ENCODE data around the gene ATP2C2. TPM values are rescaled to one million over a fixed set of nuclear protein-coding genes. Genes with fewer than 3 reads are reported as not detected.
"Not testable (repeated sequence)": the region's sequence is repeated elsewhere in the genome, so short reads cannot be mapped to it uniquely, and the experiment has no call there.

The ATP2C2 gene
- total RNA-seq, 1 donor, result under 0.01 TPM

- no peak for DNase-seq (ENCODE audit: low read depth in 2 of 3, low spot score in 2 of 3)
Observed at GRCh38 chr16:84414789-84415326, 46.5 kb downstream of the ATP2C2 start.

- no peak for DNase-seq (ENCODE audit: low read depth in 2 of 3, low spot score in 2 of 3)
Observed at GRCh38 chr16:84416407-84417321, 48.3 kb downstream of the ATP2C2 start.

GRCh38 chr16:84418056-84418849, 49.9 kb downstream of the ATP2C2 start:
- DNase-seq (ENCODE audit: low read depth in 2 of 3, low spot score in 2 of 3), result no peak

GRCh38 chr16:84419730-84420129, 51.4 kb downstream of the ATP2C2 start:
- DNase-seq (ENCODE audit: low read depth in 2 of 3, low spot score in 2 of 3), result no peak

DNA sequence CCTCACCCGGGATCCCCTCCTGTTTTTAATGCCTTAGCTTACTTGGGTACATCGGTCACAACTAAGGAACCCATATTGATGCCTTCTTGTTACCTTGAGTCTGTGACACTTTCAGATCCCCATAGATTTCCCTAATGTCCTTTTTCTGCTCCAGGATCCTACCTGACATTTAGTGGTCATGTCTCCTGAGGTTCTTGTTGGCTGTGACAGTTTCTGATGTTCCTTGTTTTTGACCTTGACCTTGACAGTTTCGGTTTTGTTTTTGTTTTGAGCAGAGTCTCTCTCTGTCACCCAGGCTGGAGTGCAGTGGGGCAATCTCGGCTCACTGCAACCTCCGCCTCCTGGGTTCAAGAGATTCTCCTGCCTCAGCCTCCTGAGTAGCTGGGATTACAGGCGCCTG, 52.2 kb downstream of the ATP2C2 start:
- DNase-seq (ENCODE audit: low read depth in 2 of 3, low spot score in 2 of 3), result not testable (repeated sequence)

GRCh38 chr16:84421081-84421937, 53.0 kb downstream of the ATP2C2 start:
- DNase-seq (ENCODE audit: low read depth in 2 of 3, low spot score in 2 of 3), result no peak

DNA sequence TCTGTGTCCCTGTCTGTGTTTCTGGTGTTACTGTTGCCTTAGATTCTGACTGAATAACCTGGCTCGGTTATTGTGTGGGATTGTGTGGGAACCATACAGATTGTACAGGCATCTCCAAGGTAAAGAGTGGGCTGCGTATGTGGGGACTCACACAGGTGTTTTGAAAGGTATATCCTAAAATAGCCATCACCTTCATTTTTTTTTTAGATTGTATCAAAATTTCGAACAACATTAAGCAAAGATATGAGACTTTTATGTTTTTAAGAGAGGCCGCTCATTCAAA, 53.5 kb downstream of the ATP2C2 start:
- no peak for DNase-seq (ENCODE audit: low read depth in 2 of 3, low spot score in 2 of 3)

- peak in 2 of 3 donors; percentile 8 to 27 for DNase-seq (ENCODE audit: low read depth in 2 of 3, low spot score in 2 of 3)
Observed at GRCh38 chr16:84423416-84423837, 55.1 kb downstream of the ATP2C2 start.

GRCh38 chr16:84425696-84426095, 57.4 kb downstream of the ATP2C2 start:
- no peak for DNase-seq (ENCODE audit: low read depth in 2 of 3, low spot score in 2 of 3)

DNA sequence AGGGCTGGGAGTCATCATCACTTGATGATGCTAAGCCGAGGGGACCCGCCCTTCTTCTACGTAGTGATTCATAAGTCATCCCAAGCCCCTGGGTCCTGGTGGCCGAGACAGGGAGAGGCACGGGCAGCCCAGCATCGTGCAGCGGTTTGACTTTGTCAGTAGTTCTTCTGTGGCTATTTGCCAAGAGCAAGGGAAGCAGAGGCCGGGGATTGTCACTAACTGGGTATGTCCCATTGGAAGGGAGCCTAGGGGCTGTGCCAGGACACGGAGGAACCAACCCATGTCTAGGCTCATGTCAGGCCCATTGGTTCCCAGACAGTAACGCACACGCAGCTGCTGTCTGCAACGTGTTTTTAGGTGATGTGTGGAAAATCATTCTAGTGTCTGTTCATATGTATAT, 58.5 kb downstream of the ATP2C2 start:
- DNase-seq (ENCODE audit: low read depth in 2 of 3, low spot score in 2 of 3), result no peak

DNA sequence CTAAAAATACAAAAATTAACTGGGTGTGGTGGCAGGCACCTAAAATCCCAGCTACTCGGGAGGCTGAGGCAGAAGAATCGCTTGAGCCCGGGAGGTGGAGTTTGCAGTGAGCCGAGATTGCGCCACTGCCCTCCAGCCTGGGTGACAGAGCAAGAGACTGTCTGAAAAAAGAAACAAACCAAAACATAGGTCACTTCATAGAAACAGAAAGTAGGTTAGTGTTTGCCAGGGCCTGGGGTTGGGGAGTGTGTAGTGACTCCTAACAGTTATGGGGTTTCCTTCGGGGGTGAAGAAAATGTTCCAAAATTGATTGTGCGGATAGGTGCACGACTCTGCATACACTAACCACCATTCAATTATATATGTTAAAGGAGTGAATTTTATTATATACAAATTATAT, 59.2 kb downstream of the ATP2C2 start:
- no peak for DNase-seq (ENCODE audit: low read depth in 2 of 3, low spot score in 2 of 3)

DNA sequence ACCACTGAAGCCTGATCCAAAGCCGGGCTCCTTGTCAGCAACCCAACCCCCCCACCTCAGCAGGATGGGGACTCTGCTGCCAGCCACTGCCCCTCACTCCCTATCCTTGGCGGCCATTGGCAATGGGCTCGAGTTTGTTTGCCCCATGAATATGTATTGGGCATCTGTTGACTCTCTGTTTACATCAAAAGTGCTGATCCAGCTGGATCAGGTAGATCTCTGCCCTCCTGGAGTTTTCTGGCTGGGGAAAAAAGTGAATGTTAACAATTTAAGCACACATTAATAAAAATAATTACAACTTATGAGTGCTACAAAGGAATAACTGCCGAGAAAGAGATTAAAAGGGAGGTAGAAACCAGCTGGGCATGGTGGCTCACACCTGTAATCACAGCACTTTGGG, 62.5 kb downstream of the ATP2C2 start:
- DNase-seq (ENCODE audit: low read depth in 2 of 3, low spot score in 2 of 3), result no peak

DNA sequence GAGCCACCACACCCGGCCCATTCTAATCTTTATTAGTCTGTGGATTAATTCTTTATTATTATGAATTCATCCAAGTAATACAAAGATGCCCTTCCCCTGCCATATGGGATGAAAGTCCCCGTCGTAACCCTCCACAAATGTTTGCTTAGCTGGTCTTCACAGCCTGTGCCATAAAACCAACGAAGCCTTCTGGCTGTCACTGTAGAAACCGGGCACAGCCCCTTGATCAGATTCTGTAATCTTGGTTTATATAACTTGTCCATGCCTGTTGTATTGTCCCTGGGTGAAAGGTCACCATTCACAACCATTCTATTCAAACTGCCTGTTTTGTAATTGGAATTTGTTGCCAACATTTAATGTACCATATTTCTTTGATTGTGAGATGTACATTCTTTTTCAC, 66.5 kb downstream of the ATP2C2 start:
- no peak for DNase-seq (ENCODE audit: low read depth in 2 of 3, low spot score in 2 of 3)

GRCh38 chr16:84436196-84436595, 67.9 kb downstream of the ATP2C2 start:
- DNase-seq (ENCODE audit: low read depth in 2 of 3, low spot score in 2 of 3), result no peak

GRCh38 chr16:84438971-84439696, 70.8 kb downstream of the ATP2C2 start:
- DNase-seq (ENCODE audit: low read depth in 2 of 3, low spot score in 2 of 3), result no peak

- DNase-seq (ENCODE audit: low read depth in 2 of 3, low spot score in 2 of 3), result no peak
Observed at GRCh38 chr16:84442416-84443145, 74.2 kb downstream of the ATP2C2 start.

DNA sequence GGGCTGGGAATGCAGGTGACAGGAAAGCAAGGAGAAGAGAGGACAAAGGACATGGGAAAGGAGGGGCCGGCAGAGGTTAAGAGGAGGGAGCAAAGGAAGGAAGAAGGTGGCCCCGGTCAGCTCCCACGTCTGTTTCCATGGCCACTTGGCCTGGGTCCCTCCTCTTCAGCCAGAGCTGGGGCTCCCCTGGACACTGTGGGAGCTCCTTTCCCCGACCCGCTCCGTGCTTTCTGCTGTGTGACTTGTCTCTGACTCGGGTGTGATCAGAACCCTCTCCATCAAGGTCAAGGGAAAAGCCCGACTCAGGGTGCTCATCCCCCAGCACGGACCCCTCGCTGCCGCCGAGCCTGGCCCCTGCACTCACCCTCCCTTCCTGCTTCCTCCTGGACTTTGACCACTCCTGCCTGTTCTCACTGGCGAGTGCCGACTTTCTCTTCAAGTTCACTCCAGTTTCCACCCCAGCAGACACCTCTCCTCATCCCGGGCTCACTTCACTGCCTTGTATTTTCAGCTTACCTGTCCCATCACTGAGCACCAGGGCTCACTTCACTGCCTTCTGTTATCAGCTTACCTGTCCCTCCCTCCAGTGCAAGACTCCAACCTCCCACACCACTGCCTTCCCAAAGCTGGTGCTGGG, 74.9 kb downstream of the ATP2C2 start:
- DNase-seq (ENCODE audit: low read depth in 2 of 3, low spot score in 2 of 3), result no peak

GRCh38 chr16:84444476-84444875, 76.1 kb downstream of the ATP2C2 start:
- no peak for DNase-seq (ENCODE audit: low read depth in 2 of 3, low spot score in 2 of 3)

- DNase-seq (ENCODE audit: low read depth in 2 of 3, low spot score in 2 of 3), result no peak
Observed at GRCh38 chr16:84446084-84446483, 77.7 kb downstream of the ATP2C2 start.

All from hematopoietic multipotent progenitor cell (in vitro differentiated cells).